ENCODE data around the gene BEND5. TPM values are rescaled to one million over a fixed set of nuclear protein-coding genes. Genes with fewer than 3 reads are reported as not detected.

Gene BEND5, protein sequence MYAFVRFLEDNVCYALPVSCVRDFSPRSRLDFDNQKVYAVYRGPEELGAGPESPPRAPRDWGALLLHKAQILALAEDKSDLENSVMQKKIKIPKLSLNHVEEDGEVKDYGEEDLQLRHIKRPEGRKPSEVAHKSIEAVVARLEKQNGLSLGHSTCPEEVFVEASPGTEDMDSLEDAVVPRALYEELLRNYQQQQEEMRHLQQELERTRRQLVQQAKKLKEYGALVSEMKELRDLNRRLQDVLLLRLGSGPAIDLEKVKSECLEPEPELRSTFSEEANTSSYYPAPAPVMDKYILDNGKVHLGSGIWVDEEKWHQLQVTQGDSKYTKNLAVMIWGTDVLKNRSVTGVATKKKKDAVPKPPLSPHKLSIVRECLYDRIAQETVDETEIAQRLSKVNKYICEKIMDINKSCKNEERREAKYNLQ
- 10 to 100 TPM in 7 of 12 donors, 1 to 10 TPM in 4, not detected in 1; 7.4 to 38.0 (median 10.4) TPM for polyA plus RNA-seq (ENCODE audit: insufficient read length in 12 of 12)
- long read RNA-seq, donor 1, partial matches to known transcripts, result 0 of 3 reads
- long read RNA-seq, donor 1, other reads (novel, unspliced or antisense), result 0 of 3 reads
- long read RNA-seq, donor 2, partial matches to known transcripts, result 0 of 1 reads
- long read RNA-seq, donor 2, other reads (novel, unspliced or antisense), result 0 of 1 reads
- long read RNA-seq, donor 3, partial matches to known transcripts, result 0 of 2 reads
- long read RNA-seq, donor 3, other reads (novel, unspliced or antisense), result 0 of 2 reads
- long read RNA-seq, donor 4, partial matches to known transcripts, result 0 of 3 reads
- long read RNA-seq, donor 4, other reads (novel, unspliced or antisense), result 0 of 3 reads
- long read RNA-seq, donor 5, transcript BEND5-201 (6 exons, 1,716 nt), result major isoform, 8 of 10 reads
- long read RNA-seq, donor 5, partial matches to known transcripts, result 0 of 10 reads
- long read RNA-seq, donor 5, other reads (novel, unspliced or antisense), result 0 of 10 reads
- long read RNA-seq, donor 6, result 0 reads
- long read RNA-seq, donor 7, partial matches to known transcripts, result 0 of 3 reads
- long read RNA-seq, donor 7, other reads (novel, unspliced or antisense), result 0 of 3 reads
- long read RNA-seq, donor 8, partial matches to known transcripts, result 0 of 3 reads
- long read RNA-seq, donor 8, other reads (novel, unspliced or antisense), result 0 of 3 reads
- long read RNA-seq, donor 9, partial matches to known transcripts, result 0 of 6 reads
- long read RNA-seq, donor 9, other reads (novel, unspliced or antisense), result 0 of 6 reads
- long read RNA-seq, donor 10, partial matches to known transcripts, result 0 of 3 reads
- long read RNA-seq, donor 10, other reads (novel, unspliced or antisense), result 0 of 3 reads
- long read RNA-seq, donor 11, partial matches to known transcripts, result 0 of 2 reads
- long read RNA-seq, donor 11, other reads (novel, unspliced or antisense), result 0 of 2 reads

DNA sequence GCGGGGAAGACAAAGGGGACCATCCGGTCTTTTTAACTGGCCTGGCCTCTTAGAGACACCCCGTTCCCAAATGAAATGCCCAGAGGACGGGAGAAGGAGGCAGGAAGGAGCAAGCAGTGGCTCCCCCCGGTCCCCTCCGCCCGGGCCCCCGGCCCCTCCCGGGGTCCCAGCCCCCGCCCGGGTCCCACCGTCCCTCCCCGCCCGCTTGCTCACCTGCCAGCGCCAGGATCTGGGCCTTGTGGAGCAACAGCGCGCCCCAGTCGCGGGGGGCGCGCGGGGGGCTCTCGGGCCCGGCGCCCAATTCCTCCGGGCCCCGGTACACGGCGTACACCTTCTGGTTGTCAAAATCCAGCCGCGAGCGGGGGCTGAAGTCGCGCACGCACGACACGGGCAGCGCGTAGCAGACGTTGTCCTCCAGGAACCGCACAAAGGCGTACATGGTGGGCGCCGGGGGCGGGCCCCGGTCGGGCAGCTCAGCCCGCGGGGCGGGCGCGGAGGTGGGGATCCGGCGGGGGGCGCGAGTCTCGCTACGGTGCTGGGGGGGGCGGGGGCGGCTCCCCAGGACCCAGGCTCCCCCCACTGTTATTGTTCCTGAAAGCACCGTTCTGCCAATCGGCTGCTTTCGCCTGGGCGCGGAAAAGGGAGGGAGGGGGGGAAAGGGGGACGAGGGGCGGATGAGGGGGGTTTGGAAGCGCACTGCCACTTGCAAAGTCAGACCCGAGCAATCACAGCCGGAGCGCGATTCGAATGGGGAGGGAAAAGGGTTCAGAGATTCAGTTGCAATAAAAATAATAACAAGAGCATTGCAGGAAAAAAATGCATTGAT is at the start of gene BEND5:
BEND5 (minus strand) TSS at position 499 of the 826 bp plus-strand sequence; CDS start at position 439, 60 bp downstream.
- DNase-seq, result peak; percentile 85

DNA sequence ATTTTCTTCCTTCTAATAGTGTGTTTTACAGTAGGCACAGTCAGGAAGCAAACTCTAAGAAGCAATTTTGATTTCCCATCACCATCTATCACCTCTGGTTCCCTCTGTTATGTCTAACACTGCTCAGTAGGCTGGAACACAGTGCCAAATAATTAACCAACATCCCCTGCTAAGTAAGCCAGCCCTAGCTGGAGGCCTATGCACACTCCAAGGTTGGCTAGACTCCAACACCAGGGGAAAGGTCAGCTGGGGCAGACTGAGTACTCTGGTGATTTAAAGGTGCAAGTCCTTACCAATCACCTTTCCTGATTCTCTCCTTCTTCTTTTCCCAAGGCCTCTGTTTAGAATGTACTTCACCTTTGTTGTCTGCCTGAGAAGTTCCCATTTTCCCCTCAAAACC is 46.5 kb upstream of the BEND5 start:
- no peak for DNase-seq

DNA sequence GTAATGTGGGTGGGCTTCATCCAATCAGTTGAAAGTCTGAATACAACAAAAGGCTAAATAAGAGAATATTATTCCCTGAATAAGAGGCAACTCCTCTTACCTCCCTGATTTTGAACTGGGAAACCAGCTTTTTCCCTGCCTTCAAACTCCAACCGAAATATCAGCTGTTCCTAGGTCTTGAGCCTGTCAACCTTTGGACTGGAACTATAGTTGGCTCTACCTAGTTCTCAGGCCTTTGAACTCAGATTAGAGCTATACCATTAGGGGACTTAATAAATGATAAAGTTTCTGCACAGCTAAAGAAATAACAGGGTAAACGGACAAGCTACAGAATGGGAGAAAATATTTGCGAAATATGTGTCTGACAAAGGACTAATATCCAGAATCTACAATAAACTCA is 43.8 kb upstream of the BEND5 start:
- DNase-seq, result no peak

DNA sequence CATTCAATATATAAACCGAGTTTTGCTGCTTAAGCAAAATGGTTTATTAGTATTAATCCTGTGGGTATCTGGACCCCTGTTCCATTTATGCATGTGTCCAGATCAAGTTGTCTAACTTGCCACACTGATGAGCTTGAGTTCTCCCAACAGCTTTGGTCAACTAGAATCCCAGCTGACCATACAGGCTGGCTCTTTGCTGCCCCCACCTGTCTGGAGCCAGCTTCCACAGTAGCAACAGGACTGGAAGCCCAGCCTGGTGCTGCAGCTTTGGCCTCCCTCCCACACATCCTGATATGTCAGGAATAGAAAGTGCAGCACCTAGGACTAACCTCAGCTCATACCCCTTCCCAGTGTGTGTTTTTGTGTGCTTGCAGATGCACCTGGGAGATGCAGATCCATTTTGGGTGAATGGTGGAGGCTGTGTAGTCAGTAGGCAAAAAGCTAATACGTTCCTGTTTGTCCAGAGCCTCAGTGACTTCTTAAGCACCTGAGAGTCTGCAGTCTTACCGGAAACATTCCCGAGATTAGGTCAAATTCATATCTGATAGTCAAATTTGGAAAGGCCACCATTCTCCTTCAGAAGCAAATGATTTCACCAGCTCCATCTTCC is 40.9 kb upstream of the BEND5 start:
- DNase-seq, result no peak

DNA sequence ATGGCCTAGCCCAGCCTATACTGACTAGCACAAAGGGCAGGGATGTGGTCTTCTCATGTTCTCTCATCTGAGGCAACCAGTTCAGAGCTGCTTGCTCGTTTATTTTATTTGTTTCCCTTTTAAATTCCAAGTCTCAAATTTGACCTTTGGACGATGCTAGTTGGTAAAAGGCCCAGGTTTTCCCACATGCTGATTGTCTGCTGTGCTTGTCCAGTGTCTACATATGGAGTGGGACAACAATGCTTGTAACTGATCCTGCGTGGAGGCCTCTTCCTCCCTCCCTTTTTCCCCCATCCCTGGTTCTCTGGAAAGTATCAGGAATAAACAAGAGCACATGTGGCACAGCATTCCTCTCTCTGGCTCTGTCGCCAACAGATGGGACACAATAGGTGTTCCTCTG is 34.0 kb upstream of the BEND5 start:
- peak; percentile 31 for DNase-seq

DNA sequence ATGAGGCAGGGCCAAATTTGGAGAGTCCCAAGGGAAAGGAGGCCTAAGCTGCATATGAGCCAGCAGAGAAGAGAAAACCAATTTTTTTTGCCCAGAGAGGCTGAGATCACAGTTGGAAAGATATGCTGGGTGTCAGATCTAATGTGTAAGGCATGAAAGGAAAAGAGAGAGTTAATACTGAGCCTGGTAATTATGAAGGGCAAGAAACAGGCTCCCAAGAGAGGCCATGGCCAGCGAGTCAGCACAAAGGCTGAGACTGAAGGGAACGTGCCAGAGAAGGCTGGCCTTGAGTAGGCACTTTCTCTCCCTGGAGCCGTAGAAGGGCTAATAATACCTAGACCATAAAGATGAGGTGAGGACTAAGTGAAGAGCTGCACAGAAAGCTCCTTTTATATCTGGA is 31.8 kb upstream of the BEND5 start:
- DNase-seq, result no peak

DNA sequence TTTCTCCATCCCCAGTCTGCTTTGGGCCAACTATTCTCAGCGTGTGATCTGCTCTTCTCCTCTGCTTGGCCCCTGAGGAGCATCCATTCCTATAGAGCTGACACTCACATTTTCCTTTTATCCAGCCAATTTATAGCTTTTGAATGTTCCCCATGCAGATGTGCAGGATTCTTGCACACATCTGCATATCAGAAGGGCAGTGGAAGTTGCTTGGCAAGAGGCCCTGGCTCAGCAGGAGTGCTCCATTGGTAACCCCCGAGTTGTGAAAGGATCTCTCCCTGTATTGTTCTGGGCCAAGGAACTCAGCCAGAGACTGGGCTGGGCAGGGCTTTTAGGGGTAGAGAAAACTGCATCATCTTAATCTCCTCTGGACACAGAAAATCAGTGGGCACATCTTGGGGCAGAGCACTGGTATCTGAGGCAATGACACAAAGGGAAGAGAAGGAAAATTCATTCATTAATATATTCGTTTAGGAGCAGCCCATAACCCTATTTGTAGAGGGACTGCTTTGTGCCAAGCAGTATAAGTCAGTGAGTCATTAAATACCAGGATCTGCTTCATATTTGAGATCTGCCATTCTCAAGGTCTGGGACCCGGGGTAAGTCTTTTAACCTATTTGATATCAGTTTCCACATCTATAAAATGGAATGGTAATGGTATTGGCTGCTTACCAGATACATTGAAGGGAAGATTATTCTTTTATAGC is 31.0 kb upstream of the BEND5 start:
- peak; percentile 55 for DNase-seq

DNA sequence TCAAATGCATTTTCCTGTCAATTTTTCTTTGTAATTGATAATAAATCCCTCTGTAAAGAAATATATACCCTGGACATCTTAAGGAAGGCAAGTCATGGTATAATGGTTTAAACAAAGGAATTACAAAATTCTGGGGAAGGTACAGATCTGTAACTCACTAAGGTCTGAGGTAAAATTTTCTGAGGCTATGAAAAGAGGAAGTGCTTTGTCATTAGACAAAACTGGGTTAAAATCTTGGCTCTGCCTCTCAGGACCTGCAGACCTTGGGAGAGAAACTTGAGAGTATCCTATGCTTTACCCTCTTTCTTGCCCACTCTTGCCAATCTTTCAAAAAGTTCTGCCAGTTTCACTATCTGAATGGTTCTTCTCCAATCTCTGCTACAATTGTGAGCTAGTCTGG is 26.8 kb upstream of the BEND5 start:
- no peak for DNase-seq

DNA sequence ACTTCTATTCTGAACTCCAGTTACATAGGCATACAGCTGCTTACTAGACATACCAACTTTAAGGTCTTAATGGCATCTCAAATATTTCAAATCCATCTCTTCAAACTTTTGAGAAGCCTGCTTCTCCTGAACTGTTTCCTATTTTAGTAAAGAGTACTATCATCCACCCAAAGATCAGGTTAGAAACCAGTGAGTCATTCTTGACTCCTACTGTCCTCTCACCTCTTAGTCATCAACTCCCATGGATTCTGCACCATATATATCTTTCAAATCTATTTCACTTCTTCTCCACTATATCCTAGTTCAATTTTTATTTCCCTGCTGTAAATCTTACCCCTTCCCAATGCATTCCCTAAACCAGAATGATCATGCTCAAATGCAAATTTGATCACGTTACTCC is 18.1 kb upstream of the BEND5 start:
- no peak for DNase-seq

DNA sequence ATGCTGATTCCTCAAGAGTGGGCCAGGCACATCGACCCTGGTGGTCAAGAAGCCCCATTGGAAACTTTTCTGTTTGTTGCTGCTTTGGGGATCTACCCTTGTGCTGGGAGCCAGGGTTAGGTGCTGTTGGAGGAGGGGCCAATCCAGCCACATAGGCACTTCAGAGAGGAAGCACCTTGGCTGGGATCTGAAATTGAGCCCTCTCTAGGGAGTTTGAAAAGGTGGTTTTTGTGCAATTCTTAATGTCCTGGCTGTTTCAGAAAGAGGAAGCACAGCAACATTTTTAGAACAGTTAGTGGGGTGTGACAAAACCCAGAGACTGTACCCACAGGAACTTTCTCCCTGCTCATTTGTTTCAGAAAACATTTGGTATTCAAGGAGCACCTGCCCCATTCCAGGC is 17.2 kb upstream of the BEND5 start:
- no peak for DNase-seq

DNA sequence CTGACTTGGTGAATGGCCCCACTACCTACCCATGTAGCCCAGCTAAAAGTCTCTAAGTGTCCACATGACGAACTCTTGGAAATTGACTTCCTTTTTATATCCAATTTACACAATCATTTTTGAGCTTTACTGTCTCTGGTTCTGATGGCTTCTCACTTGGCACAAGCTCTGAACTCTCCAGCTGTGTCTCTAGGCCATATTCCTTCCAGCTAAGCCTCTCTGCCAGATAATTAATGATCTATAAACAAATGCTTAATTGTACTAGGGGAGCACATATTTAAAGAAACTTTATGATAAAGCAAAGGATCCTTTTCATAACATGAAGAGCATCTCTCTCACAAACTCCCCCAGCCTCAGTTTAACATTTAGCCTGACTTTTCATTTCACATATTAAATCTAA is 16.3 kb upstream of the BEND5 start:
- DNase-seq, result no peak

DNA sequence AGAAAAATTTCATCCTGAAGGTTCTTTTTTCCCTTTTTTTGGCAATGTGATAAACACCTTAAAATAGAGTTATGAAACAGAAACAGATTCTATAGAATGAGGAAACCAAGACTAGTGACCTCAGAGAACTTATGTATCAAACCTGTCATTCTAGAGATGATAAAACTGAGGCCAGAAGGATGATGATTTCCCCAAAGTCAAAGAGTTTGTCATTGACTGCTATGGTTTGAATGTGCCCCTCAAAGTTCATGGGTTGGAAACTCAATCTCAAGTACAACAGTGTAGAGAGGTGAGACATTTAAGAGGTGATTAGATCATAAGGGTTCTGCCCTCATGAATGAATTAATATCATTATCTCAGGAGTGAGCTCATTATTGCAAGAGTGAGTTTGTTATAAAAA is 13.7 kb upstream of the BEND5 start:
- DNase-seq, result no peak

DNA sequence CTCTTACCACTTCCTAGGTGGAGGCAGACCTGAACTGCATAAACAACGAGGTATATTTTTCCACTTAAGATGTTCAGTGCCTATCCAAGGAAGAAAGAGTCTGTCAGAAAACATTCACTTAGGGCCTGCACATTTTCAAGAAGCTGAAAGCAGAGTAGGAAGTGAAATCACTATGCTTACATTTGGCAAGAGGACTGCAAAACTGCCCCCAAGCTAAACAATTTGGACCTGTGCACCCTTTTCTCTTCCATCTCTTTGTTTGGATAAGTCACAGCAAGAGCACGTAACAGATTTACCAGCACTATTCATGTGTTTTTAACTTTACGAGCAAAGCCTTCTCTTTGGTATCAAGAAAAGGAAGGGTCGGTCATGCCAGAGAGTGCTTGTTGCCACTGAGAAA is 13.2 kb upstream of the BEND5 start:
- no peak for DNase-seq

DNA sequence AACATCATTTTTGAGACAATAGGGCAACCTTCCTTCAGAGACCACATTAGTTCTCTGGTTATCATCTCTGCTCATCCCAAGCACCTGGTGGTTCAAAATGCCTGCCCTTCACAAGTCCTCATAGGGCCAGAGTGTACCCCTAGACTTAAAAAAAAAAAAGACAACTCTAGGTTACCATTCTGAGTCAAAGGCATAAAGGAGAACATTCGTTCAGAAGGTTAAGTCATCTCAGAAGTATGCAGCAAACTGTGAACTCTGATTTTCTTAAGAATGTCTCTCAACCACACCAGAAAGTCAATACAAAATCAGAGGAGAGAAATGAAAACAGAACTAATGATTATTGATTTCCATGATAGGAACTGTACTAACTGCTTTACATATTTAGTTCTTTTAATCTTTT is 9.2 kb upstream of the BEND5 start:
- DNase-seq, result no peak

DNA sequence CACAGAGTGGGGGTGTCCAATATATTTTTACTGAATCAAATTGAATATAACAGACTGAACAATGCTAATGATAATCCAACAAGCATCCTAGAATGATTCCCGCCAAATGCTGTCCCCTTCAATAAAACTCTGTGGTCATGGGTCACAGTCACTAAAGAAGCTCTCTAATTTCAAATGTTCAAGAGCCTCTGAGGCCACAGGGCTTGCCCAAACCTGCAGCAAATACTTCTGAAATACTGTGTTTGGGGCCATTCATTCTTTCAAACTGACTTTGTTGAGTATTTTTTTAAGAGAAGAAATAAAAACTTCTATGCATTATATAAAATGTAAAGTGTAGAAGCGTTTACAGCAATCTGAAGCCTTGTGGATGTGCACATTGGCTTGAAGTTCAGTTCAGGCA is 7.6 kb upstream of the BEND5 start:
- DNase-seq, result no peak

DNA sequence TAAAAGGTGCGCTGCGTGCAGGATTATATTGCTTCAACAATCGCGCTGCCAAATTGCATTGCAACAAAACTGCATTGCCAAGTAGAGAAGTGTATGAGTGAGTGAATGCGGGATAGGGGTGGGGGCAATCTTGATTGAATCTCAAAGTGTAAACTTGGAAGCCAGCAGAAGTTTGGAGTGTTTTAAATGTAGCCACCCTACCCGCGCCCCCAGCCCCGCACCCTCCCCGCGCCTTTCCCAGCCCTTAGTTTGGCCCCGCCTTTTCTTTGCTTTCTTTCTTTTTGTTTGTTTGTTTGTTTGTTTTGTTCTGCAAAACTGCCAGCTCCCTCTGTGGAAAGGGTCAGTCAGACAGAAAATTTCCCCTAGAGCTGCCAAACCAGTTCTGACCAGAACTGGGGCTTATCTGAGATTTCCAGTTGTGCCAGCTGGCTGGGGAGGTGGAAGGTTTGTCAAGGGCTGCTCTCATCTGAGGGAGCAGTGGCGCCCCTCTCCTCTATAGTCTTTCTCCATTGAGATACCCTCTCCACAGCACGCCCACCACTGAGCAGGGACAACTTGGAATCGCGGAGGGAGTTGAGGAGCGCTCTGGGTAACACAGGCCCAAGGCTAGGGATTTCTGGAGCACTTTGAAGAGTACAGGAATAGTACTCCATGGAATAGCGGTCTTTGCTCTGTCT is 666 bp upstream of the BEND5 start:
- no peak for DNase-seq

DNA sequence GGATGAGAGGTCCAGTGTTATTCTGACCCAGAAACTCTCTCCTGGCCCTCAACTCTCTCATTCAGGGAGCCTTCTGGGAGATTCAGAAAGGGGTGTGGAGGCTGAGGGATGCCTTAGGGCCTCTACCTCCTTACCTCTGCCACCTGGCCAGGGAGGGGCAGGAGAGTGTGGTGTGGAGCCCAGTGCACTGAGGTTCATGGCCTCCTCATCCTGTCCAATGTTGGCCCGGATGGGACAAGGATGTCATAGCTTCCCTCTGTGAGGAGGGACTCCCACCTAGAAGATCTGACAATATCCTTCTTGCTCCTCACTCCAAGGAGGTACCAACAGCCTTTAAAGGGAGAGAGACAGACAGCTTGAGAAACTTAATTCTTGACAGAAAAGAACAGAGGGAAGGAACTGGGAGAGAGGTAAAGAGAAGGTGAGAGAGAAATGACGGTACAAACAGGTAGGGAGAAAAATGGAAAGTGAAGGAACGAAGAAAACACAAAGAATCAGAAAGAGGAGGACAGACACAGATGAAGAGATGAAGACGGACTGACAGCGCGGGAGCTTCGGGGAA is 779 bp downstream of the BEND5 start:
- DNase-seq, result no peak

DNA sequence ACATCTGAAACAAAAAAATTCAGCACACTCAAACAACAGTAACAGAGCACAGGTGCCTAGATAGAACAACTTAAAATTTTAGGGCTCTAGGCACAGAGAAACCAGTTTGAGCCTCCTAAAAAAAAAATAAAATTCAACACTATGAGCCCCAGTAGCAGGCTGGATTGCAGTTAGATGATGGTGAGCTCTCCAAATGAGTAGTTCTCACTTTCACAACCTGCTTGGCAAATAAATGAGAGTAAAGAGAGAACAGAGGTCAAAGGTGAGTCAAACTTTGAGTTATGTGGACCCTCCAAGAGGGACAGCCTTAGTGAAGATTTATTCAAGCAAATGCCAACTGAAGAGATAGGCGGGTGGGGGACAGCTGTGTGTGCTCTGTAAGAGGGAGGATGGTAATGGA is 3.6 kb downstream of the BEND5 start:
- DNase-seq, result no peak

DNA sequence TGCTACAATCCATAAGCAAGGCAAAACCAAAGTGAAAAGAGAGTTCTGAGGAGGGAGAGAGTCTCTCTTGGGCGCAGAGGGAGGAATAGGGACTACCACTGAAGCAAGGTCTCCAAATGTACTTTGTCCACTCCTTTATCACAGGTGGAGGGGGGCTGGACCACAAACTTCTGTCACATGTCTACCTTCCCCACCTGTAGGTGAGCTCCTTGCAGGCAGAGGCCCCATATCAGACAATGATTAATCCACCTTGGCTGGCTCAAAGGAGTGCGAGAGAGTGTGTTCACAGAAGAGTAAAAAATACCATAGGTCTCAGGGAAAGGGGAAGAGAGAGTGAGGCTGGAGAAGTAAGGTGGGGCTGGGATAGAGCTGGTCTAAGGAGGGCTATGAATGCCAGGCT is 4.5 kb downstream of the BEND5 start:
- no peak for DNase-seq

Measured in muscle of arm (tissue), 14 donors.